Measurements from ENCODE around the gene P2RX4.

P2RX4 gene

DNA sequence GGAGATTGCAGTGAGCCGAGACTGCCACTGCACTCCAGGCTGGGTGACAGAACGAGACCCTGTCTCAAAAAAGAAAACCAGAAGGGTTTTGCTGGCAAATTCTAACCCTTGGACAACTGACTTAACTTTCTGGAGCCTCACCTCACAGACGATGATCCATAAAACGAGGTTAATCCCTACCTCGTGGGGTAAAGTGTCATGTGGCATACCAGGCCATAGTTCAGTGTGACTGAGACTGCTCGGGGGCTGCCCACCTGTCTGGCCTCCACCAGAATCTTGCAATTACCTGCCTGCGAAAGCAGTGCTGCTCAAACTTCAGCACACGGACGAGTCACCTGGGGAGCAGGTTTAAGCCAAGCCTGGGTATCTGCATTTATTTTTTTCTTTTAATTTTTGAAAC lies 26.8 kb downstream of the P2RX4 start:
- H3K4me1 ChIP-seq (ENCODE audit: control insufficient read depth in 1 of 2, insufficient read depth in 2 of 2, low read length in 2 of 2): peaks cover 2 to 5% of the 10 kb centered on the region in 2 experiments
- H2AK5ac ChIP-seq (ENCODE audit: low read length): no peak overlapping the region
- H2AFZ ChIP-seq (ENCODE audit: insufficient read depth, low read length, poor library complexity): no peak overlapping the region
- H3K36me3 ChIP-seq (ENCODE audit: control insufficient read depth in 1 of 2, insufficient read depth in 2 of 2, low read length in 2 of 2): peaks cover 17 to 24% of the 10 kb centered on the region in 2 experiments
- no peak overlapping the region for H4K12ac ChIP-seq (ENCODE audit: low read depth, low read length)
- no peak overlapping the region for H3K9ac ChIP-seq (ENCODE audit: low read length)
- H4K8ac ChIP-seq (ENCODE audit: low read depth, low read length): no peak overlapping the region
- H3K4me3 ChIP-seq (ENCODE audit: low read depth, low read length): no peak overlapping the region
- no peak overlapping the region for H4K91ac ChIP-seq (ENCODE audit: low read depth, low read length)
- H3K79me1 ChIP-seq (ENCODE audit: low read length): no peaks in the 10 kb centered on the region
- H3K4ac ChIP-seq (ENCODE audit: low read depth, low read length): no peak overlapping the region
- H2BK5ac ChIP-seq (ENCODE audit: low read depth, low read length, poor library complexity): no peak overlapping the region
- H3K18ac ChIP-seq (ENCODE audit: low read length): no peak overlapping the region
- H3K14ac ChIP-seq (ENCODE audit: low read length): no peak overlapping the region
- no peak overlapping the region for H2BK120ac ChIP-seq (ENCODE audit: insufficient read depth, low read length, poor library complexity)
- H3K4me2 ChIP-seq (ENCODE audit: low read length): no peak overlapping the region
- no peaks in the 10 kb centered on the region for H3K79me2 ChIP-seq (ENCODE audit: control insufficient read depth, insufficient read depth, low read length, poor library complexity)
- no peak overlapping the region for H3K23ac ChIP-seq (ENCODE audit: low read length)
- whole genome bisulfite sequencing (ENCODE audit: extremely low coverage, insufficient coverage, insufficient read length): no CpG with 5 or more reads among the region's 9 CpGs
- DNase-seq: no peak
- H3K9me3 ChIP-seq (ENCODE audit: insufficient read depth, low read depth, low read length): peaks cover 3% of the 10 kb centered on the region
- no peak overlapping the region for H2BK12ac ChIP-seq (ENCODE audit: low read length)
- no peak overlapping the region for H3K27ac ChIP-seq (ENCODE audit: low read depth, low read length)
- H3K27me3 ChIP-seq (ENCODE audit: insufficient read depth, low read length): no peaks in the 10 kb centered on the region

DNA sequence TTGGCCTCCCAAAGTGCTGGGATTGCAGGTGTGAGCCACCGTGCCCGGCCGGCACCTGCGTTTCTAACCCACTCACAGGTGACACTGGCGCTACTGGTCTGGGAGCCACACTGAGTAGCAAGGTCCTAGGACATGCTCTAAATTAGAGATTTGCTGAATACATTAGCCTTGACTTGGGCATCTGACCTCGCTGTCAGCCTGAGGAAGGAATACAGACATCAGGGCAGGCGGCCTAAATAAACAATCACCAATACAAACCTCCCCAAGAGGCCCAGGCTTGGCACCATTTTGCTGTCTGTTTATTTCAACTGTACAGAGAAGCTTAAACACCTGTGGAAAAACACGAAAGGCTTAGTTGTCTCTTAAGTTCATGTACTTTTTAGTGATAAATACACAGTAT lies 27.5 kb downstream of the P2RX4 start:
- H3K36me3 ChIP-seq (ENCODE audit: control insufficient read depth in 1 of 2, insufficient read depth in 2 of 2, low read length in 2 of 2): peaks cover 12 to 24% of the 10 kb centered on the region in 2 experiments
- H2AFZ ChIP-seq (ENCODE audit: insufficient read depth, low read length, poor library complexity): no peak overlapping the region
- no peak overlapping the region for H3K4ac ChIP-seq (ENCODE audit: low read depth, low read length)
- H2BK12ac ChIP-seq (ENCODE audit: low read length): no peak overlapping the region
- H2BK120ac ChIP-seq (ENCODE audit: insufficient read depth, low read length, poor library complexity): no peak overlapping the region
- no peaks in the 10 kb centered on the region for H3K79me2 ChIP-seq (ENCODE audit: control insufficient read depth, insufficient read depth, low read length, poor library complexity)
- no peak overlapping the region for H3K4me2 ChIP-seq (ENCODE audit: low read length)
- DNase-seq: no peak
- WGBS (ENCODE audit: extremely low coverage, insufficient coverage, insufficient read length): no CpG with 5 or more reads among the region's 8 CpGs
- H3K18ac ChIP-seq (ENCODE audit: low read length): no peak overlapping the region
- peaks cover 2 to 5% of the 10 kb centered on the region in 2 experiments for H3K4me1 ChIP-seq (ENCODE audit: control insufficient read depth in 1 of 2, insufficient read depth in 2 of 2, low read length in 2 of 2)
- H3K79me1 ChIP-seq (ENCODE audit: low read length): no peaks in the 10 kb centered on the region
- H4K8ac ChIP-seq (ENCODE audit: low read depth, low read length): no peak overlapping the region
- no peak overlapping the region for H4K12ac ChIP-seq (ENCODE audit: low read depth, low read length)
- H3K27ac ChIP-seq (ENCODE audit: low read depth, low read length): no peak overlapping the region
- no peak overlapping the region for H2BK5ac ChIP-seq (ENCODE audit: low read depth, low read length, poor library complexity)
- H3K9me3 ChIP-seq (ENCODE audit: insufficient read depth, low read depth, low read length): peaks cover 3% of the 10 kb centered on the region
- H3K9ac ChIP-seq (ENCODE audit: low read length): no peak overlapping the region
- no peak overlapping the region for H4K91ac ChIP-seq (ENCODE audit: low read depth, low read length)
- H3K23ac ChIP-seq (ENCODE audit: low read length): no peak overlapping the region
- H2AK5ac ChIP-seq (ENCODE audit: low read length): no peak overlapping the region
- H3K4me3 ChIP-seq (ENCODE audit: low read depth, low read length): no peak overlapping the region
- H3K27me3 ChIP-seq (ENCODE audit: insufficient read depth, low read length): no peaks in the 10 kb centered on the region
- H3K14ac ChIP-seq (ENCODE audit: low read length): no peak overlapping the region

DNA sequence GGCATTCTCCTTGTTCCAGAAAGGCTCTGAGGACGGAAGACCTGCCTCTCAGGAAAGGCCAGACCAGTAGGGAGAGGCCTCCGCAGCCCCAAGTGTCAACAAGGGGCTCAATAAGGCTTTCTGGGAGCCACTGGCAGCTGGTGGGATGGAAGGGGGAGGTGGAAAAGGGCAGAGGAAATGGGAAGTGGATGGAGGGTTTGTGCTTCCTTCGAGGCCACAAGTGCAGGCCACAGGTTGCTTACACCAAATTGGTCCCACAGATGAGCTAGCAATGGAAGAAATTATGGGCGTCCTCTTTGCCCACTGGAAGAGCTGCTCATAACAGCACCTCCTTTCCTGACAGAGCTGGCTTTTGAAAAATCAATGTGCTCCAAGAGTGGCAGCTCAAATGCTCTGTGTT lies 28.2 kb downstream of the P2RX4 start:
- Histone ChIP-seq H2AK5ac (ENCODE audit: low read length) (no peak overlapping the region), H4K12ac (ENCODE audit: low read depth, low read length) (no peak overlapping the region), H3K18ac (ENCODE audit: low read length) (no peak overlapping the region), H2BK5ac (ENCODE audit: low read depth, low read length, poor library complexity) (no peak overlapping the region), H3K4me2 (ENCODE audit: low read length) (no peak overlapping the region), H3K79me2 (ENCODE audit: control insufficient read depth, insufficient read depth, low read length, poor library complexity) (no peaks in the 10 kb centered on the region), H3K79me1 (ENCODE audit: low read length) (no peaks in the 10 kb centered on the region), H3K9ac (ENCODE audit: low read length) (no peak overlapping the region), H2AFZ (ENCODE audit: insufficient read depth, low read length, poor library complexity) (no peak overlapping the region), H2BK120ac (ENCODE audit: insufficient read depth, low read length, poor library complexity) (no peak overlapping the region), H4K91ac (ENCODE audit: low read depth, low read length) (no peak overlapping the region), H3K23ac (ENCODE audit: low read length) (no peak overlapping the region), H3K27ac (ENCODE audit: low read depth, low read length) (no peak overlapping the region), H3K36me3 (ENCODE audit: control insufficient read depth in 1 of 2, insufficient read depth in 2 of 2, low read length in 2 of 2) (peaks cover 7 to 24% of the 10 kb centered on the region in 2 experiments), H3K9me3 (ENCODE audit: insufficient read depth, low read depth, low read length) (peaks cover 3% of the 10 kb centered on the region), H3K14ac (ENCODE audit: low read length) (no peak overlapping the region), H3K27me3 (ENCODE audit: insufficient read depth, low read length) (no peaks in the 10 kb centered on the region), H2BK12ac (ENCODE audit: low read length) (no peak overlapping the region), H3K4me1 (ENCODE audit: control insufficient read depth in 1 of 2, insufficient read depth in 2 of 2, low read length in 2 of 2) (peaks cover 2 to 5% of the 10 kb centered on the region in 2 experiments), H3K4me3 (ENCODE audit: low read depth, low read length) (no peak overlapping the region), H3K4ac (ENCODE audit: low read depth, low read length) (no peak overlapping the region), H4K8ac (ENCODE audit: low read depth, low read length) (no peak overlapping the region)
- WGBS (ENCODE audit: extremely low coverage, insufficient coverage, insufficient read length): no CpG with 5 or more reads among the region's 4 CpGs
- no peak for DNase-seq

DNA sequence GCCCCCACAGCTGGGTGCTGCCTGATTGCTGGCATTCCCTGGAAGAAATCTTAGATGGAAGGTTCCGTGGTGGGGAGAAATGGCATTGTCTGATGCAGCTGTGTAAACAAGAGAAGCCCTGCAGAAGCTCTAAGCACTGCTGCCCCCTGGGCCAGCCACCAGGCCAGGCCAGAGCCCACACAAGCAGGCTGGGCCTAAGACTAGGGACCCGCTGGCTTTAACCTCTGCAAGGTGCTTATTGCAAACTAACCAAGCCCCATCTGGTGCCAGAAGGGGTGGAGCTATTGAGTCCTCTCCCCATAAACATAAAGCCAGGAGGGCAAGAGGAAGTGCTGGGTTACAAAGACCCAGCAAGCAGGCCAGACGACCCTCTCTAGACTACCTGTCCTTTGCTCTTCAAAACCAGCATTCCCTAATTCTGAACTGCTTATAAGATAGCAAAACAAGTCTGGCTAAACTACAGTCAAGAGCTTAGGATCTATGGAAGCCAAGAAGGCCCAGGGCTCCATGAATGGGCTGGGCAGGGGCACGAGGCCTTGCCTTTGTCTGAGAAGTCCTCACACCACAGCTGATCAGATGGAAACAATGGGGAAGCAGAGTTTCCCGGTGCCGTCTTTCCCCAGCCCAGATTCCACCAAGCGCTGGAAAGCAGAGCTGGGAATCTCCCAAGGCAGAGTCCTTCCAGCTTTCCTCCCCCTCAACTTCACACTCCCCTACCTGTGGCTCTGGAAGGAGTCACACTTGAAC lies 28.8 kb downstream of the P2RX4 start:
- H3K9ac ChIP-seq (ENCODE audit: low read length): no peak overlapping the region
- no peak overlapping the region for H3K23ac ChIP-seq (ENCODE audit: low read length)
- H4K12ac ChIP-seq (ENCODE audit: low read depth, low read length): no peak overlapping the region
- peaks cover 8 to 24% of the 10 kb centered on the region in 2 experiments for H3K36me3 ChIP-seq (ENCODE audit: control insufficient read depth in 1 of 2, insufficient read depth in 2 of 2, low read length in 2 of 2)
- H2AK5ac ChIP-seq (ENCODE audit: low read length): no peak overlapping the region
- peaks cover 2 to 5% of the 10 kb centered on the region in 2 experiments for H3K4me1 ChIP-seq (ENCODE audit: control insufficient read depth in 1 of 2, insufficient read depth in 2 of 2, low read length in 2 of 2)
- no peaks in the 10 kb centered on the region for H3K27me3 ChIP-seq (ENCODE audit: insufficient read depth, low read length)
- H3K79me2 ChIP-seq (ENCODE audit: control insufficient read depth, insufficient read depth, low read length, poor library complexity): no peaks in the 10 kb centered on the region
- no peak overlapping the region for H2BK120ac ChIP-seq (ENCODE audit: insufficient read depth, low read length, poor library complexity)
- peaks cover 3% of the 10 kb centered on the region for H3K9me3 ChIP-seq (ENCODE audit: insufficient read depth, low read depth, low read length)
- no peak overlapping the region for H2BK5ac ChIP-seq (ENCODE audit: low read depth, low read length, poor library complexity)
- no peak overlapping the region for H3K14ac ChIP-seq (ENCODE audit: low read length)
- no peak for DNase-seq
- no peak overlapping the region for H3K27ac ChIP-seq (ENCODE audit: low read depth, low read length)
- H3K4ac ChIP-seq (ENCODE audit: low read depth, low read length): no peak overlapping the region
- no peaks in the 10 kb centered on the region for H3K79me1 ChIP-seq (ENCODE audit: low read length)
- no peak overlapping the region for H4K91ac ChIP-seq (ENCODE audit: low read depth, low read length)
- no peak overlapping the region for H2AFZ ChIP-seq (ENCODE audit: insufficient read depth, low read length, poor library complexity)
- H3K4me3 ChIP-seq (ENCODE audit: low read depth, low read length): no peak overlapping the region
- H3K4me2 ChIP-seq (ENCODE audit: low read length): no peak overlapping the region
- H2BK12ac ChIP-seq (ENCODE audit: low read length): no peak overlapping the region
- H4K8ac ChIP-seq (ENCODE audit: low read depth, low read length): no peak overlapping the region
- WGBS (ENCODE audit: extremely low coverage, insufficient coverage, insufficient read length): no CpG with 5 or more reads among the region's 7 CpGs
- H3K18ac ChIP-seq (ENCODE audit: low read length): no peak overlapping the region

All from trophoblast cell (in vitro differentiated cells and primary cell).